A549 (cell line): ENCODE measurements around the gene RGS14. TPM values are rescaled to one million over a fixed set of nuclear protein-coding genes. Genes with fewer than 3 reads are reported as not detected.

ENCODE experiments used
- ATAC-seq, 2 experiments: fragments of 200-7000 bp in 1 of 2; fragments of >200 bp in 1 of 2; cut with Nextera tagmentation in 1 of 2; cut with Tn5 transposase in 1 of 2; 3 replicates each; pipeline versions ENCODE4 v1.8.0 to v1.9.1; 2018 to 2020; ENCODE audit warnings: mild to moderate bottlenecking in 1 of 2, moderate library complexity in 1 of 2
- CTCF ChIA-PET: fragments of 300-600 bp; sonication (Branson Sonifier 250); formaldehyde crosslinking; extraction: SDS; loops from one replicate; lab custom pipeline; 2021; ENCODE audit warnings: antibody characterized with exemption, inconsistent platforms; lab: Yijun Ruan, JAX
- POLR2A ChIA-PET: fragments of 350-600 bp; formaldehyde crosslinking; extraction: SDS; loops from one replicate; lab custom pipeline; 2021; ENCODE audit warnings: antibody characterized with exemption, inconsistent platforms; lab: Yijun Ruan, JAX
- DNase-seq, 2 experiments: peaks; one replicate each; pipeline versions ENCODE4 v3.0.0 to v3.0.0-alpha.2; 2011 to 2016; ENCODE audit warnings: low read depth in 1 of 2, low spot score in 1 of 2
- FAIRE-seq: peaks from 2 replicates; lab custom pipeline; 2011; peaks lifted over from hg19 to GRCh38; lab: Jason Lieb, UNC
- H3K27ac ChIP-seq, 2 experiments: fragments of >200 bp; sonication (Bioruptor Twin); formaldehyde crosslinking; 3 replicates each; pipeline ENCODE4 v1.5.1; 2016 to 2017
- H3K4me1 ChIP-seq: fragments of >200 bp; sonication (Bioruptor Twin); formaldehyde crosslinking; 3 replicates; pipeline ENCODE4 v1.6.1; 2016
- H3K4me2 ChIP-seq: fragments of >200 bp; sonication (Bioruptor Twin); formaldehyde crosslinking; 3 replicates; pipeline ENCODE4 v1.6.1; 2016
- H3K4me3 ChIP-seq: fragments of >200 bp; sonication (Bioruptor Twin); formaldehyde crosslinking; 3 replicates; pipeline ENCODE4 v1.5.1; 2016
- H3K9me3 ChIP-seq: fragments of >200 bp; sonication (Bioruptor Twin); formaldehyde crosslinking; 3 replicates; pipeline ENCODE4 v1.6.1; 2016
- HDAC2 ChIP-seq: fragments of 200-600 bp; sonication (generic); IDR thresholded peaks from 2 replicates; pipeline ENCODE4 v1.6.1; 2016
- HOXB5 ChIP-seq: fragments of 250-450 bp; sonication (Bioruptor Pico); IDR thresholded peaks from 2 replicates; pipeline ENCODE4 v1.5.0; 2020; ENCODE audit warnings: mild to moderate bottlenecking, moderate library complexity
- KDM5A ChIP-seq: fragments of 200-600 bp; sonication (generic); IDR thresholded peaks from 2 replicates; pipeline ENCODE4 v1.6.1; 2016; ENCODE audit warnings: antibody characterized with exemption, mild to moderate bottlenecking
- NR3C1 ChIP-seq: fragments of >200 bp; sonication (Bioruptor Twin); formaldehyde crosslinking; IDR thresholded peaks from 3 replicates; pipeline ENCODE4 v1.6.1; 2017
- TP53 ChIP-seq: fragments of 250-450 bp; sonication (Bioruptor Pico); IDR thresholded peaks from 2 replicates; pipeline ENCODE4 v1.5.0; 2021; ENCODE audit warnings: mild to moderate bottlenecking, moderate library complexity
- WGBS: methylation state at CpG from one replicate; pipeline ENCODE4 v1.1.6; 2017; ENCODE audit errors: missing lambda C conversion rate; 5-methylcytosine and 5-hydroxymethylcytosine counted together
- polyA minus RNA-seq: library from RNA; depleted of rRNA, polyadenylated mRNA; stranded (reverse); fragments of >200 nt; gene quantifications from 2 replicates; pipeline ENCODE4 v1.2.3, GENCODE V29; 2011; rRNA and poly(A)+ RNA removed
- polyA plus RNA-seq, 4 experiments: library from polyadenylated mRNA; depleted of rRNA in 3 of 4; stranded (reverse); fragments of >200 nt; fragmentation: RNase III in 1 of 4; extraction: RNeasy Plus Mini Kit Qiagen cat#74134 plus additional on column Dnase treatment in 1 of 4; gene quantifications; 2 replicates in 3 of 4; 3 replicates in 1 of 4; pipeline ENCODE4 v1.2.3, GENCODE V29; 2011 to 2017
- TF ChIP-seq, protein P1 (sequence below): fragments of 250-450 bp; sonication (Bioruptor Pico); IDR thresholded peaks from 2 replicates; pipeline ENCODE4 v1.5.0; 2021; ENCODE audit warnings: mild to moderate bottlenecking, moderate library complexity, borderline replicate concordance
- TF ChIP-seq, protein P2 (sequence below): fragments of >200 bp; sonication (Bioruptor Twin); formaldehyde crosslinking; IDR thresholded peaks from 2 replicates; pipeline ENCODE4 v1.6.1; 2016
- TF ChIP-seq, protein P3 (sequence below): IDR thresholded peaks from 2 replicates; pipeline ENCODE4 v1.6.1; 2012
- TF ChIP-seq, protein P4 (sequence below): fragments of 200-600 bp; sonication (generic); IDR thresholded peaks from 2 replicates; pipeline ENCODE4 v1.6.1; 2016; ENCODE audit warnings: antibody characterized with exemption, mild to moderate bottlenecking, moderate library complexity

Gene RGS14, protein sequence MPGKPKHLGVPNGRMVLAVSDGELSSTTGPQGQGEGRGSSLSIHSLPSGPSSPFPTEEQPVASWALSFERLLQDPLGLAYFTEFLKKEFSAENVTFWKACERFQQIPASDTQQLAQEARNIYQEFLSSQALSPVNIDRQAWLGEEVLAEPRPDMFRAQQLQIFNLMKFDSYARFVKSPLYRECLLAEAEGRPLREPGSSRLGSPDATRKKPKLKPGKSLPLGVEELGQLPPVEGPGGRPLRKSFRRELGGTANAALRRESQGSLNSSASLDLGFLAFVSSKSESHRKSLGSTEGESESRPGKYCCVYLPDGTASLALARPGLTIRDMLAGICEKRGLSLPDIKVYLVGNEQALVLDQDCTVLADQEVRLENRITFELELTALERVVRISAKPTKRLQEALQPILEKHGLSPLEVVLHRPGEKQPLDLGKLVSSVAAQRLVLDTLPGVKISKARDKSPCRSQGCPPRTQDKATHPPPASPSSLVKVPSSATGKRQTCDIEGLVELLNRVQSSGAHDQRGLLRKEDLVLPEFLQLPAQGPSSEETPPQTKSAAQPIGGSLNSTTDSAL
- polyA plus RNA-seq (2011; rRNA removed) (3.9 and 5.8 TPM in 2 replicates), polyA plus RNA-seq (2017; fragmentation: RNase III; extraction: RNeasy Plus Mini Kit Qiagen cat#74134 plus additional on column Dnase treatment) (5.2 to 8.4 TPM (median 6.4 TPM) in 3 replicates), polyA minus RNA-seq (2.6 and 2.9 TPM in 2 replicates)
- 13.9 and 18.5 TPM in 2 replicates for polyA plus RNA-seq (2012; cell fraction: cytosol; rRNA removed)
- polyA plus RNA-seq (2012; cell fraction: nucleus; rRNA removed): 16.1 and 18.7 TPM in 2 replicates

DNA sequence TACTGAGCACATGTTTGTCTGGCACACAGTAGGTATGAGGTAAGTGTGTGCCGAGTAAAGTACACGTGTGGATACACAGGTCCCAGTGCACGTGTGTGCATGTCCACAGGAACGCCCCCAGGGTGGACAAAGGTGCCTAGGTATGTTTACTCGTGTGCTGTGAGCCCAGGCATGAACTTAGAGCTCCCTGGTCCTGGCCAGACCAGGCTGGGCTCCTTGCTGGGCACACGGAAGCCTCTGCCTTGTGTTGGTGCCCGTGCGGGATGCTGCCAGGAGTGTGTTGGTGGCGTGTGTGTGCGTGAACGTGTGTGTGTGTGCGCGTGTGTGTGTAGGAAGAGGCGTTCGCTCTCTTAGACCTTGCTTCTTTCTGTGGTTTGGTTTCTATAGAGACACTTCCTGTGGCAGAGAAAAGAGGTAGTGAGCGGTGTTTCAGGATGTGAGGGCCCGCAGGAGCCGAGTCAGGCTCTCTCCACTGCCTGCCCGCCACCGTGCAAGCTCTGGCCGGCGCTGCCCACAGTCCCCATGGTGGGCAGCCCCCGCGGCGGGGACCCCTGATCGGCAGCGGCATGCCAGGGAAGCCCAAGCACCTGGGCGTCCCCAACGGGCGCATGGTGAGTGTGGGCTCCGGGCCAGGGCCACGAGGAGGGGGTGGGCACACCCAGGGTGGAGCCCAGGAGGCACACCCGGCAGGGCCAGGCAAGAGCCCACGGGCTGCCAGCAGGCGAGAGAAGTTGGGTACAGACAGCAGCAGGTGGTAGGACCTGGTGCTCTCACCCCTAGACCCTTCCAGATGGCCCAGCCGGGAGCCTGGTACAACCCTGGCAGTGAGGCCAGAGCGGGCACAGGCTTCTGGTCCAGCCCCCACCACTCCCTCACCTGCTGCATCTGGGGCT lies at the start of gene RGS14:
Gene RGS14 (plus strand): TSS at position 466 of the 893 bp plus-strand sequence. CDS start 101 bp downstream, at position 567.
- H3K27ac ChIP-seq: no peak within 1 kb of the TSS
- no peak for FAIRE-seq
- POLR2A ChIA-PET: no interaction called here
- 65% methylated on average over 26 of the region's 37 CpGs for WGBS
- TF ChIP-seq TP53 (CRISPR knock-in tag) (no peak), HDAC2 (no peak)
- TF ChIP-seq, protein P1, sequence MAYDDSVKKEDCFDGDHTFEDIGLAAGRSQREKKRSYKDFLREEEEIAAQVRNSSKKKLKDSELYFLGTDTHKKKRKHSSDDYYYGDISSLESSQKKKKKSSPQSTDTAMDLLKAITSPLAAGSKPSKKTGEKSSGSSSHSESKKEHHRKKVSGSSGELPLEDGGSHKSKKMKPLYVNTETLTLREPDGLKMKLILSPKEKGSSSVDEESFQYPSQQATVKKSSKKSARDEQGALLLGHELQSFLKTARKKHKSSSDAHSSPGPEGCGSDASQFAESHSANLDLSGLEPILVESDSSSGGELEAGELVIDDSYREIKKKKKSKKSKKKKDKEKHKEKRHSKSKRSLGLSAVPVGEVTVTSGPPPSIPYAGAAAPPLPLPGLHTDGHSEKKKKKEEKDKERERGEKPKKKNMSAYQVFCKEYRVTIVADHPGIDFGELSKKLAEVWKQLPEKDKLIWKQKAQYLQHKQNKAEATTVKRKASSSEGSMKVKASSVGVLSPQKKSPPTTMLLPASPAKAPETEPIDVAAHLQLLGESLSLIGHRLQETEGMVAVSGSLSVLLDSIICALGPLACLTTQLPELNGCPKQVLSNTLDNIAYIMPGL (CRISPR knock-in tag): no peak
- TF ChIP-seq, protein P2, sequence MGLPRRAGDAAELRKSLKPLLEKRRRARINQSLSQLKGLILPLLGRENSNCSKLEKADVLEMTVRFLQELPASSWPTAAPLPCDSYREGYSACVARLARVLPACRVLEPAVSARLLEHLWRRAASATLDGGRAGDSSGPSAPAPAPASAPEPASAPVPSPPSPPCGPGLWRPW: no peak
- TF ChIP-seq, protein P3, sequence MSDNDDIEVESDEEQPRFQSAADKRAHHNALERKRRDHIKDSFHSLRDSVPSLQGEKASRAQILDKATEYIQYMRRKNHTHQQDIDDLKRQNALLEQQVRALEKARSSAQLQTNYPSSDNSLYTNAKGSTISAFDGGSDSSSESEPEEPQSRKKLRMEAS: no peak
- TF ChIP-seq, all 56 proteins: peak for 0
- Histone ChIP-seq H3K4me1 (peaks cover 12% of the 10 kb centered on the region; the same call in 2 of the 3 replicates), H3K9me3 (peaks cover 4% of the 10 kb centered on the region; the same call in 1 of the 3 replicates), H3K4me2 (no peak within 1 kb of the TSS), H3K4me3 (no peak within 1 kb of the TSS)
- ATAC-seq (no peak; a peak in 2 of 6 replicates), DNase-seq (no peak)
- CTCF ChIA-PET: interaction anchor here (2.3 to 4.8 kb wide), 2 partner anchors 12 to 46 kb away, joined by 13 to 30 read pairs; no protein-coding TSS in a partner anchor

DNA sequence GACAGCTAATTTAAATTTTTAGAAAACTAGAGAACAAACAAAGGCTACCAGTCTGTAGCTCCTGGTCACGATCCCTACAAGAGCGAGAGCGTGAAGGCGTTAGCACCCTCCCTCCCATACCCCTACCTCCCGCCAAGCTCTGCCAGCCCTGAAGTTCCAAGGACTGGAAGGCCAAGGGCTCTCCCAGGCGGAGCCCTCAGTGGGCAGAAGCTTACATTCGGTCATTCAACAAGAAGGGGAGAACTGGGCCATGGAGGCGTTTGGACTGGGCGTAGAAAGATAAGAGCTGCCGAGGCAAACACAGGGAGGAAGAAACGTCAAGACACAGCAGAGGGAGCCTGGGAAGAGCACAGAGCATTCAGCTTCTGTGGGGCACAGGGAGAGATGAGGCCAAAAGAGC lies 49.0 kb upstream of the RGS14 start:
- DNase-seq (no peak), ATAC-seq (no peak), FAIRE-seq (no peak)
- Histone ChIP-seq H3K9me3 (no peaks in the 10 kb centered on the region), H3K4me1 (peaks cover 34% of the 10 kb centered on the region), H3K4me3 (no peak overlapping the region), H3K27ac (no peak overlapping the region), H3K4me2 (no peak overlapping the region)
- CTCF ChIA-PET: interaction anchor here (0.7 to 6.3 kb wide), 20 partner anchors 7 to 198 kb away, joined by 3 to 55 read pairs (median 10); no protein-coding TSS in a partner anchor
- POLR2A ChIA-PET: interaction anchor here (1.0 kb wide), 1 partner anchor 43 kb away, joined by 4 read pairs; the partner anchor contains the start of gene LMAN2
- WGBS: 87% methylated on average over 11 of the region's 11 CpGs
- TF ChIP-seq, protein P4, sequence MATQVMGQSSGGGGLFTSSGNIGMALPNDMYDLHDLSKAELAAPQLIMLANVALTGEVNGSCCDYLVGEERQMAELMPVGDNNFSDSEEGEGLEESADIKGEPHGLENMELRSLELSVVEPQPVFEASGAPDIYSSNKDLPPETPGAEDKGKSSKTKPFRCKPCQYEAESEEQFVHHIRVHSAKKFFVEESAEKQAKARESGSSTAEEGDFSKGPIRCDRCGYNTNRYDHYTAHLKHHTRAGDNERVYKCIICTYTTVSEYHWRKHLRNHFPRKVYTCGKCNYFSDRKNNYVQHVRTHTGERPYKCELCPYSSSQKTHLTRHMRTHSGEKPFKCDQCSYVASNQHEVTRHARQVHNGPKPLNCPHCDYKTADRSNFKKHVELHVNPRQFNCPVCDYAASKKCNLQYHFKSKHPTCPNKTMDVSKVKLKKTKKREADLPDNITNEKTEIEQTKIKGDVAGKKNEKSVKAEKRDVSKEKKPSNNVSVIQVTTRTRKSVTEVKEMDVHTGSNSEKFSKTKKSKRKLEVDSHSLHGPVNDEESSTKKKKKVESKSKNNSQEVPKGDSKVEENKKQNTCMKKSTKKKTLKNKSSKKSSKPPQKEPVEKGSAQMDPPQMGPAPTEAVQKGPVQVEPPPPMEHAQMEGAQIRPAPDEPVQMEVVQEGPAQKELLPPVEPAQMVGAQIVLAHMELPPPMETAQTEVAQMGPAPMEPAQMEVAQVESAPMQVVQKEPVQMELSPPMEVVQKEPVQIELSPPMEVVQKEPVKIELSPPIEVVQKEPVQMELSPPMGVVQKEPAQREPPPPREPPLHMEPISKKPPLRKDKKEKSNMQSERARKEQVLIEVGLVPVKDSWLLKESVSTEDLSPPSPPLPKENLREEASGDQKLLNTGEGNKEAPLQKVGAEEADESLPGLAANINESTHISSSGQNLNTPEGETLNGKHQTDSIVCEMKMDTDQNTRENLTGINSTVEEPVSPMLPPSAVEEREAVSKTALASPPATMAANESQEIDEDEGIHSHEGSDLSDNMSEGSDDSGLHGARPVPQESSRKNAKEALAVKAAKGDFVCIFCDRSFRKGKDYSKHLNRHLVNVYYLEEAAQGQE: no peak
- TF ChIP-seq KDM5A (no peak), HOXB5 (CRISPR knock-in tag) (no peak), NR3C1 (no peak)
